GM21390 (cell line): Measurements from ENCODE around the gene NEGR1.

ENCODE experiments used
- ATAC-seq: cut with Tn5 transposase; IDR thresholded peaks from one replicate; pipeline ENCODE4 v1.9.1; 2021; ENCODE audit not compliant: unreplicated experiment

NEGR1 gene

DNA sequence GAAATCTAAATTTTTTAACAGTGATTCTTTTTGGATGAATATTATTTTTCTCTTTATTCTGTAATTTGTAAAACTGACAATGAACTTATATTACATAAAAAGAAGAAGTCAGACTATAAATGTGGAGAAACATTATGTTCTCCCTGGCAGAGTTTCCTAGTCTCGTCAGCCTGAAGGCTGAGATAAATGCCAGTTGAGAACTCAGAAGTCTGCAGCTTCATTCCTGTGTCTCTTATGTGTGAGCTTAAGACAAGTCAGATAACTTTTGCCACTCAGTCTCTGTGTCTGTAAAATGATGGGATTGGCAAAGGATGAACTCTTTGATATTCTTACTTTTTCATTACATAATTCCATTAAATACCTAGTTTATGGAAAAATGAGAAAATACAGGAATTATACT is 632.7 kb downstream of the NEGR1 start:
- ATAC-seq: no peak

GRCh38 chr1:71647513-71648300 is 634.6 kb downstream of the NEGR1 start:
- no peak for ATAC-seq

DNA sequence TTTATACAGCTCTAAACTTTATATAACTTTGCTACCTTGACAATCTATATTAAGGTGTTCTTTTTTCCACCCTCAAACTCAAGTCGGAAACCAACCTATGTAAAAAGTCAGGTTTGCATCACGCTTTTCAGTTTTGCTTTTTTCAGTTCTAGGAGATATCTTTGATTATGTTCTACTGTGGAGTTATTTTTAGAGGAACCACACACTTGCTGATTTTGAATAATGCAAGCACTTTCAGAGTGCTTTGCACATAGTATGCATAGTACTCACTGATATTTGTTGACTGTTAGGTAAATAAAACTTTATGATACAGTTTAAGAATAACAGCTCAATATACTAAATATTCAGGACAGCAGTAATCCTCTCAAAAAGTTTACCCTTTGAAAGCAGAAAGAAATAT is 637.3 kb downstream of the NEGR1 start:
- no peak for ATAC-seq

DNA sequence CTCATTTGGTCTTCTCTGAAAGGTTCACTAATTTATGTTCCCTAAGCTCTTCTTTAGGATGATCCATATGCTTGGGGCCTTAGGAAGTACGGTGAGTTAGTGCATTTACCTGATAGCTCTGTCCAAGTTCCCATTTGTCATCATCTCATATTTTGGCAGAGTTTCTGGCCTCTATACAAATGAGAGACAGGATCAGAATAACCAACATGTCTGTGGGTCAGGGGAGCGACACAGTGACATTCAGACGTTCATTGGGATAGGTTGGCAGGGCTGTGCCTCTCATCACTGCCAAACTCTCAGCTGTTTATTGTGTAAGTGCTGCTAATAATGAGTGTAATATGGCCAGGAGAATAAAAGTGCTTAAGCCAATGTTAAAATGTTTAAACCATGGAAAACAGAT is 640.4 kb downstream of the NEGR1 start:
- ATAC-seq: no peak

DNA sequence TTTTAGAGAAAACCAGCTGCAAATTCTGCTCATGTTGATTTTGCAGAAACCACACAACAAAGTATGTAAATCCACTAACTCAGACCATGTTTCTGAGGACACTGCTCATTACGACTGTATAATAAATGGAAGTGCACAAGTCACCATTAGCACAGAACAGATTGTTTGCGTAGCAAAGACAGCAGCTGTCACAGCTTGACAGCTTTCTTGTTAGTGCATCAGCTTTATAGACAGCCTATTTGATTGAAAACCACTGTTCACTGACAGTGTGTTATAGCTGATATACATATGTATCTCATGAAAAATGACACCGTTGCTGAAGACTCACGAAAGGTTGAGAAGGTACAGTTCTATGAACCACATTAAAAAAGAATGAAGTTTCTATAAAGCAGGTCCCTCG is 641.3 kb downstream of the NEGR1 start:
- ATAC-seq: no peak

GRCh38 chr1:71640116-71640515 is 642.2 kb downstream of the NEGR1 start:
- ATAC-seq: no peak

GRCh38 chr1:71638081-71638766 is 644.1 kb downstream of the NEGR1 start:
- no peak for ATAC-seq

GRCh38 chr1:71635568-71635967 is 646.8 kb downstream of the NEGR1 start:
- no peak for ATAC-seq

GRCh38 chr1:71634159-71634558 is 648.2 kb downstream of the NEGR1 start:
- ATAC-seq: no peak

- no peak for ATAC-seq
Measured at GRCh38 chr1:71630073-71630472, 652.3 kb downstream of the NEGR1 start.

- ATAC-seq: no peak
Measured at GRCh38 chr1:71625004-71625403, 657.3 kb downstream of the NEGR1 start.

GRCh38 chr1:71623888-71624287 is 658.5 kb downstream of the NEGR1 start:
- ATAC-seq: no peak

DNA sequence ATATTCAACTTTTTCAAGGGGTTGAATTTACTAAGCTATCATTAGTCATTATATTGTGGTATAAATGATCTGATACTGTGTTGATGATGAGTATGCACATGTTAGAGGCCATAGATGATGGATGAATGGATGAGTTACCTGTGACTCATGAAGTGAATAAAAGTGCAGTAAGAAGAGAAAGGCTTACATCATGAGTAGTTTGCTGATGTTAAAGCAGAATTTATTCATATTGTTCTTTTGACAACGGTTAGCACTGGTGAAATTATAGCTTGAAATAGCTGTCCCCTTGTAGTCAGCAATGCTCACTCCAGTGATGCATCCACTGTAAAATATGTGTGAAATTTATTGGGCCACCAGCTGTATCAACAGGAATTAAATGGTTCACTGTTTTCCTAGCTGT is 660.6 kb downstream of the NEGR1 start:
- ATAC-seq: no peak

DNA sequence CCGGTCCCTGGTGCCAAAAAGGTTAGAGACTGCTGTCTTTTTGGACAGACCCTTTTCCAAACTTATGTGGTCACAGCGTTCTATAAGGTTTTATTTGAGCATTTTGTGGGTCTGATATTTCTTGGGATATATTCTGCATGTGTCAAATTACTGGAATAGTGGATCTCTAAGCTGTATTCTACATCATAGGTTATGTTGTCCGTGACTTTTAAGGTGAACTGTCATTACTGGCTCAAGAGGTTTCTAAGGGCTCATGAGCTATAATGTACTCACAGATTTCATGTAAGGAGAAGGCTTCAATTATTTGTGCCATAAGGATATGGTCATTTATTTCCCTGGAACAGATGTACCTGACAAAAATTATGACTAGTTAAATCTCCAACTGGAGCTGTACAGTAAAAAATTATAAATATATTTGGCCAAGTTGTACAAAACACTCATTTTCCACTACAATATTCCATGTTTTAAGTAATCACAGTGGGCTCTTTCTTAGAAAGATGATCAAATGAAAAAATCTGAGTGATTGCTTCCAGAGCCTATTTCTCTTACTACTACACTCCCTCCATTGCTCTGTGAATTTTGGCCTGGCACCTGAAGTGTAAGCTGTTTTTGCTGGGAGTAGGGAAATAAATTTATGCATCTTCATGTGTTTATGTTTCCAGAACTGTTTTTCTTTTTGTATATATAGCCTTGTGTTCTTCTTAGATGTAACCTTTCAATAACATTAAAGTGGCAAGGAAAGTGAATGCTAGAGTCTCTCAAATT is 663.4 kb downstream of the NEGR1 start:
- ATAC-seq: no peak

GRCh38 chr1:71618191-71618590 is 664.1 kb downstream of the NEGR1 start:
- ATAC-seq: no peak

DNA sequence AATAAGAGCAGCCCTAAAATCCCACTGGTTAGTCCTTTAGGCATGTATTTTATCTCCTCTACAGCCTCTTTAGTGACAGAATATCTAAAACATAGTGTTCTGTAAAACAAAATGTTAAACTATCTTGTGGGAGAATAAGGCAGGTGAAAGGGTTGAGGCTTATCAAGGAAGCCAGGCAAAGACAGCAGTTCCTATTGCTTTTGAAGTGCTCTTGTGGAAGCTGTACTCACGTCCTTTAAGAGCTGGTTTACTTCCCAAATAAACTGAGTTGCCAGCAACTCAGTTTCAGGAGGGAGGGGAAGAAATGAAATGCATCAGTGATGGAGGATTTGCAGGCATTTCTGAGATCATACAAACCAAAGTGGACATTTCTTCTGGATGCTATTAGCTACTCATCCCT is 671.9 kb downstream of the NEGR1 start:
- ATAC-seq: no peak

DNA sequence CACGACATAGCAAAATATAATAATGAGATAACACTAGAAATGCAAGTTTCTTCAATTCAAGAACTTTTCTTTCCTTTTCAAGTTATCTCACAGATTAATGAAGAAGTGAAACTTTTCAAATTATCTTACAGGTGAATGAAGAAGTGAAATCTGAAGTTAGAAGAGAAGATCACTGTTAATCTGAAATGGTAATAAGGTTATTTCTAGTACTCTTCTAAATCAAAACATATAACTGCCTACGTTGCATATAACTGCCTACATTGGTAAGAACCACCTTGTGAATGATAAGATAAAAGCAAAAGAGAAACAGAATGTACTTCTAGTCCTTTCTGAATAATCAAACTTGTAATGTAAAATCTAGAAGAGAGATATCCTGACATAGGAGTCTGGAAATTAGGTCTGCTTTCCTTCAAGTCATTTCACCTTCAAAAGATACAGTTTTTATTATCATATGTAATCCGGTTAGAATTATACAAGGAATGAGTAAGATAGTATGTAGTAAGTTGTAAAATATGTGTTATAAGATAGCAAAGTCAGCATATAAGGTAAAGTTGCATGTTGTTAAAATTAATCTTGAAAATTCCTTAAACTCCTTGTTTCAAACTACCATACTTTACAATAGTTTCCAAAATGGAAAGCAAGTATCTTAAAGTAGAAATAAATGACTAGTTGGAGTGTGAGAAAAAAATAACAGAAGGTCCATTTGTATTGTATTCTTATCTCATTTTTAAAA is 679.1 kb downstream of the NEGR1 start:
- no peak for ATAC-seq

GRCh38 chr1:71600023-71600422 is 682.3 kb downstream of the NEGR1 start:
- no peak for ATAC-seq

- no peak for ATAC-seq
Measured at GRCh38 chr1:71599306-71599705, 683.0 kb downstream of the NEGR1 start.

DNA sequence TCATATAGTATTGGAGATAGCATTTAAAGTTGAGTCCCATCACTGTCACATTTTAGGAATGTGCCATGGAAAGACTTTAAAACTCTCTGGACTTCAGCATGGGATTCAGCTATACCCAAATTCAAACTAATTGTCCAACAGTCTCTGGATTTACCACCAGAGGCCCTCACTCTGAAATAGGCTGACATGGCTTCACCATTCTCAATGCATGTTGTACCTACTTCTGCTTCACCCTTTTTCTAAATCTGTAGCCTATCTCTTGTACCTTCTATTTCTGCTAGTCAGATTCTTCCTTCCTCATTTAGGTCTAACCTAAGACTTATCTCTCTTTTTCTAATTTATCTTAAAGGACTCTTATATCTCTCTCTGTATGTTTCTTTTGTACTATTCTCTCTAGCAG is 688.8 kb downstream of the NEGR1 start:
- no peak for ATAC-seq

- no peak for ATAC-seq
Measured at GRCh38 chr1:71592646-71593274, 689.6 kb downstream of the NEGR1 start.
